HG02763 (cell line): ENCODE data around the gene HEATR5A.
"Not testable (repeated sequence)": the region's sequence is repeated elsewhere in the genome, so short reads cannot be mapped to it uniquely, and the experiment has no call there.

ENCODE experiments used
- ATAC-seq: cut with Tn5 transposase; IDR thresholded peaks from one replicate; pipeline ENCODE4 v1.9.1; 2021; ENCODE audit warnings: mild to moderate bottlenecking, moderate library complexity; ENCODE audit not compliant: unreplicated experiment

HEATR5A gene

GRCh38 chr14:31420319-31421111, at the start of gene HEATR5A:
Gene HEATR5A, minus strand, starts transcription at chr14:31420550. Its CDS starts 17,575 bp downstream, at chr14:31402975.
- peak; percentile 95 for ATAC-seq

- ATAC-seq: no peak
Measured at GRCh38 chr14:31466554-31466953, 46.2 kb upstream of the HEATR5A start.

DNA sequence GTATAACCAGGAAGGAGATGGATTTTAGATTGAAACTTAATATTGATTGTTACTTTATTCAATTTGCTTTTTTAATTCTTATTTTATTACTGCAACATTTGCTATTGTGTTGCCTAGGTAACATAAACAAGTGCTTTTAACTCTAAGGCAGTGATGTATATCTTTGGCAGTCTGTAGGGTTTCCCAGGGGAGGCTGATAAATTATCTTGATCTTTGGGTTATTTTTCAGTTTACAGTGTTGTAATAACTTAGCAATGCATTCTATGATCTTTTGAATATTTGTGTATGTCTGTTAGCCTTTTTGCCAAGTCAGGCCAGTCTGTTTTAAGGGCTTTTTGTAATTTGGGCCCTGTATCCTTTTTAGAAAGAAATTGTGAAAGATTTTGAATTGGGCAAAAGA, 44.8 kb upstream of the HEATR5A start:
- ATAC-seq: no peak

- ATAC-seq: not testable (repeated sequence)
Measured at GRCh38 chr14:31462450-31462849, 42.1 kb upstream of the HEATR5A start.

DNA sequence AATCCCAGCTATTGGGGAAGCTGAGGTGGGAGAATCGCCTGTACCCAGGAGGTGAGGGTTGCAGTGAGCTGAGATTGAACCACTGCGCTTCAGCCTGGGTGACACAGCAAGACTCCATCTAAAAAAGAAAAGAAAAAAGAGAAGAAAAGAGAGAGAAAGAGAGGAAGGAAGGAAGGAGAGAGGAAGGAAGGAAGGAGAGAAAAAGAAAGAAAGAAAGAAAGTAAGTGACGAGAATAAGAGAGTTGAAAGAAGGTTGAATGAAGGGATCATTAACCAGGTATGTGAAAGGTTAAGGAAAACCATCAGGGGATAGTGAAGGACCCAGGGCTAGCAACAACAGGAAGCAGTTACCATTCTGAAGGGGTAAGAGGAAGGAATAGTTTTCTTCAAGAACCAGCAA, 41.2 kb upstream of the HEATR5A start:
- no peak for ATAC-seq

DNA sequence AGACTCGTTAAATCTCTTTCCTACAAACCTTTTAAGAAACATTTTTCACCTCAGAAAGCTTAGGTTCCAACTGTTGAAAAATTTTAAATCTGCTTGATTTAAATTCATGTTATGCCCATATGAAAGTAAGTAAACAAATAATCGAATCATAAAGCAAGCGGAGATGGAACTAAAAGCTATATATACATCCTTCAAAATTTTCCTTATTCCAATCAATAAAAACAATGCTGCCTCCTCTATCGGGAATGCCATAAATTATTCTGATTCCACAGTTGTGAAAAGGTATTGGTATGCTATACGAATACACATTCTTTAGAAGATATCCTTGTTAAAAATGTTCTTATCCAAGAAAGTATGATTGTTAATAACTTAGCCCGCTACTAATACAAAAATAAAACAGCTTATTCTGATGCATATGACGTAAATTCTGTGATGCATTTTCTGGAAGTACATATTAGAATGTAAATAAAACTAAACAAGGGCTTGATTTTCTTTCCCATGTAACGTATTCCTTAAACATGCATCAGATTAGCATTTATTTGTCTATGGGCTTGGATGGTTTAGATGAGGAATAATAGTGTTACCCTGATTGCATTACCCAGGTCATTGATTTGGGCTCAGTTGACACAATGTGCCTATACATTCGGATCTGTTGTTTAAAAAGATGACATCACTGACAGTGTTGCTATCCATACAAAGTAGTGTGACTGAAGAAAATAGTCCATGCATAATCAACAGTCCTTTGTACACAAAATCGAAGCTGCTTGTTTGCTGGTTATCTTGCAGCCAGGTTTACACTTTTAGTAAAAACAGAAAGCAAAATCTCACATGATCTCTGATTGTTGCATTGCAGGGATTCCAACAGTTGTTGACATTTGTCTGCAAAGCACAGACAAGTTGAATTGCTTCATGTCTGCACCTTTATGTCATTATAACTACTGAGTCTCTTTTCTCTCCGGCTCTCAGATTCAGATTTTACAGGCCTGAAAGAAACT, 37.6 kb upstream of the HEATR5A start:
- no peak for ATAC-seq

DNA sequence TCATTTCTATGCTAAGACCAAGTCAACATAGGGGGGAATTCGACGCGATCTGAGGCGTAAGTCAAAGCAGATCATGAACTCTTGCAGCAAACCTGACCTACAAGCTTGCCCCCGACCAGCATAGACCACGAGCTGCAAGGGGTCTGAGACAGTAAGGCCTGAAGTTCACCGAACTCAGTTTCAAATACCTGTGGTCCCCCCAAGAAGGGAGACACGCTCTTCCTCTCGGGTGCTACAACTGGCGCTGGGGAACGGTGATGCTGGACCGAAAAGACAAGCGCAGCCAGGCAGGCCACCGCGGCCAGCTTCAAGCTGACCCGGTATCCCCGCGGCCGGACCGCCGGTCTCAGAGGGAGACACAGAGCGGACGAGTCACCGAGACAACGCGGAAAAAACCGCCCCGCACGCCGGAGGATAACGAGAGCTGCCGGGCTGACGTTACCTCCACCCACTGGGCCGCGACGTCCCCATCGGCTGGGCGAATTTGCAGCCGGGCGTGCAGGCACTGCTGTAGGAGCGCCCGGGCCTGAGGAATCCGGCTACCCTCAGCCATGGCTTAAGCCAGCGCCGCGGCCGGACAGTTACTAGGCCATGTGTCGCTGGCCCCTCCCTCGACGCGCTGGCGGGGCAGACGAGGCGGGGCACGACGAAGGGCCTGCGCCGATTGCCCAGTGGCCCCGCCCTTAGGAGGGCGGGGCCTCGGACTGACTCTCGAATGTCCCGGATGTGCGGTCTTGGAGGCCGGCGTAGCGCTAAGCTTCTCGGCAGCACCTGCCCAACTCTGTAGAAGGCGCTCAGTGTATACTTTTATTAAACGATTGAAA, 36.7 kb upstream of the HEATR5A start, which contains the start of gene DTD2:
Gene DTD2, minus strand, starts transcription at position 666 of the 824 bp plus-strand sequence. Its CDS starts 113 bp downstream, at position 553.
- ATAC-seq: peak; percentile 98

DNA sequence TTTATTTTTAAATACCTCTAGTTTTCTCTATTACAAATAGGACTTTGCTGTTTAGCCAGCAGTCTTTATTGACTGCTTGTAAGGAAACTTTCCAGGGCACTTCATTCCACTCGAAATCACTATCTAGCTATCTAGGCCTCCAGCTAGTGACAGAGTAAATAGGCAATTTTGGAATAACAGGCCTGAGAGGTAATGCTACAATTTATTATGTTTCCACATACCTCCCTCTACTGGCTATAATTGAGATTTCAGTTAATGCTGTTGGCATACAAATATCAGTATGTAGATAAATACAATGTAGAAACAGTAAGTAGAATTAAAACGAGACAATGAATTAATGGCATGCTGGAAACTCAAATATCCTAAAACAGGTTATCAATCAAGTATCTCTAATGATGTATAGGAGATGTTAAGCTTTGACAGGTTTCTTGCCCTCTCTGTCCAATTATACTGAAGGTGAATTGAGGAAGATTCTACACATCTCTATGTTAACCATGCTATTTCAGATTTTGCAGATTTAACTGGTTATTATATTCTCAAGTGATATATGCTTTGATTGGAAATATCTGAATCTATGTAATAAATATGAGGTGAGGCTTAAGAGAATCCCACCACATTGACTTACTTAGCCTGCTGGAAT, 29.7 kb upstream of the HEATR5A start:
- ATAC-seq: no peak

GRCh38 chr14:31449136-31449535, 28.8 kb upstream of the HEATR5A start:
- no peak for ATAC-seq

GRCh38 chr14:31445703-31446102, 25.4 kb upstream of the HEATR5A start:
- no peak for ATAC-seq

- ATAC-seq: no peak
Measured at GRCh38 chr14:31442284-31442683, 21.9 kb upstream of the HEATR5A start.

- no peak for ATAC-seq
Measured at GRCh38 chr14:31441273-31442111, 21.1 kb upstream of the HEATR5A start.

GRCh38 chr14:31440280-31440679, 19.9 kb upstream of the HEATR5A start:
- ATAC-seq: no peak

DNA sequence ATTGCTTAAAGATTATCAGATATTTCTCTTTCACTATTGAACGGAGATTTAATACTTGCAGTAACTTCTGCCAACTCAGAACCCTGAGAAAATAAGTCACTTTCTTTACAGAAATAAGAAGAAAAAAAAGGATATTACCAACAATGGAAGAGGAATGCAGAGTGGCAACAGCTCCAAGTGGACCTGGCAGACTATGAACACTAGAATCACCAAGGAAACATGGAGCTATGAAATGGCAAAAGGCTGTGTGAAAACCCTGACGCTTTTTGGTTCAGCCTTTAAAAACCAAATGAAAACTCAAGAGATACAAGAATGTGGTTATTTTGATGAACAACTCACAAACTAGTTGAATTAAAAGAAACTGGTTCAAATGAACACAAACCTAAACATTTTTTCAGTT, 19.2 kb upstream of the HEATR5A start:
- ATAC-seq: no peak

- not testable (repeated sequence) for ATAC-seq
Measured at GRCh38 chr14:31437045-31437691, 16.8 kb upstream of the HEATR5A start.

GRCh38 chr14:31435276-31435675, 14.9 kb upstream of the HEATR5A start:
- no peak for ATAC-seq

- ATAC-seq: no peak
Measured at GRCh38 chr14:31430634-31431264, 10.4 kb upstream of the HEATR5A start.

DNA sequence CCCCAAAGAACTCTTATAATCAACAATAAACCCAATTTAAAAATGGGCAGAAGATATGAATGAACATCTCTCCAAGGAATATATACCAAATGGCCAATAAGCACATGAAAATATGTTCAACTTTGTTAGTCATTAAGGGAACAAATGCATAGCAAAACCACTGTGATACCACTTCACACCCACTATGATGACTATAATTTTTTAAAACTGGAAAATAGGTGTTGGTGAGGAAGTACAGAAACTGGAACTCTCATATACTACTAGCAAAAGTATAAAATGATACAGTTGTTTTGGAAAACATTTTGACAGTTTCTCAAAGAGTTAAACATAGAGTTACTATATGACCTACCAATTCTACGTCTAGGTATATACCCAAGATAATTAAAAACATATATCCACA, 9.4 kb upstream of the HEATR5A start:
- no peak for ATAC-seq
